Ascending aorta (tissue), 2 donors: ENCODE data around the gene ATP6V0E2. TPM values are rescaled to one million over a fixed set of nuclear protein-coding genes. Genes with fewer than 3 reads are reported as not detected.

ENCODE experiments used
- DNase-seq, 2 donors: peaks; one replicate each; pipeline ENCODE4 v3.0.0-alpha.2; 2019; ENCODE audit warnings: low spot score in 2 of 2
- H3K27ac ChIP-seq, 2 donors: fragments of 200-600 bp; sonication (generic); one replicate each; pipeline ENCODE4 v1.5.1; 2016 to 2017; ENCODE audit warnings: mild to moderate bottlenecking in 1 of 2
- H3K27me3 ChIP-seq: fragments of 200-600 bp; sonication (generic); one replicate; pipeline ENCODE4 v1.5.1; 2017
- H3K36me3 ChIP-seq, 2 donors: fragments of 200-600 bp; sonication (generic); one replicate each; pipeline ENCODE4 v1.5.1; 2016
- H3K4me1 ChIP-seq, 2 donors: fragments of 200-600 bp; sonication (generic); one replicate each; pipeline ENCODE4 v1.5.1; 2016 to 2017; ENCODE audit warnings: mild to moderate bottlenecking in 1 of 2
- H3K4me3 ChIP-seq, 2 donors: fragments of 200-600 bp; sonication (generic); one replicate each; pipeline ENCODE4 v1.5.1; 2016 to 2017; ENCODE audit warnings: mild to moderate bottlenecking in 1 of 2
- H3K9me3 ChIP-seq, 2 donors: fragments of 200-600 bp; sonication (generic); one replicate each; pipeline ENCODE4 v1.5.1; 2016
- CTCF ChIP-seq, 3 experiments: fragments of 200-600 bp in 2 of 3; fragments of 450-650 bp in 1 of 3; sonication (generic) in 2 of 3; IDR thresholded peaks; one replicate each; pipeline ENCODE4 v1.5.1; 2016 to 2019; ENCODE audit warnings: antibody characterized with exemption in 3 of 3, mild to moderate bottlenecking in 1 of 3, moderate library complexity in 1 of 3
- intact Hi-C: fragments of 100-400 bp; cut with DNase I; formaldehyde crosslinking; loops from one replicate; pipeline ENCODE4 v1.15.1; 2023
- total RNA-seq: library from RNA; depleted of rRNA; stranded (reverse); fragments of >200 nt; gene quantifications from one replicate; pipeline ENCODE4 v1.1.0, GENCODE V29; 2016

ATP6V0E2 gene
- total RNA-seq, 1 donor from 2014 or later, result 29.5 TPM

DNA sequence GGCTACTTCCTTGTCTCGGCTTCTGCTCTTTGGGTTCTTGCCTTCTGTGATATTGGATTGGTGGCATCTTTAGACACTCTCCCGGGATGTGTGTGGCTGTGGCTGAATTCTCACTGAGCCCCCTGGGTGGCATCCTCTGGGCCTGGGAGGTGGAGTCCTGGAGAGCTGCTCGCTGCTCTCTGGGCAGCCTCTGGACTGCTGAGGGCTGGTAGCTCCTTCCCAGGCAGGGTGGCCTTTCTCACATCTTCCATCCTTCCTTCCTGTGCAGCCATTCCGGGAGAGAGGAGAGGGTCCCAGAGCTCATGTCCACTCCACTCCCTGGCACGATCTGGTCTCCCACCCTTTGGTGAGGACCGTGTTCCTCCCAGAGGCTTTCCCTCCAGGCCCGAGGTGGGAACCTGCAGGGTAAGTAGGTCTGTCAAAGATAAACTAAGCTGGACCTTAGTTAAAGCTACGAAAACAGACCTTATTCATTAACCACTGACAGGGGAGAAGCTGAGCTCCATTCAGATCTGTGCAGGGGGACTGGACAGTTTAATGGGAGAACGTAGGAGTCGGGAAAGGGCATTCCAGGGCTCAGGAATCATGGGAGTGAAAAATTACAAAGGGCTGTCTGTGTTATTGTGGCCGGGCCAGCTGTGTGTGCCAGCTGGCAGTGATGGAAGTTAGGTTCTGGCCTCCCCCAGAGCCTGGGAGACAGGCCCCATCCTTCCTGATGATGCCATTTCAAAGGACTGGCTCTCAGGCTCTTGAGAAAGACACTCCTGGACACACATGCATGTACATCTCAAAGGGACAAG lies 8.7 kb downstream of the ATP6V0E2 start:
- DNase-seq, result no peak
- no peak for TF ChIP-seq CTCF (IDR thresholded peaks at IDR 0.05)
- no peak overlapping the region for H3K27ac ChIP-seq
- intact Hi-C loops, result no loop called here
- H3K9me3 ChIP-seq, result no peaks in the 10 kb centered on the region
- no peaks in the 10 kb centered on the region for H3K27me3 ChIP-seq
- H3K36me3 ChIP-seq, result peaks cover 6 to 7% of the 10 kb centered on the region in 2 donors
- peaks cover 0 to 6% of the 10 kb centered on the region in 2 donors for H3K4me1 ChIP-seq
- no peak overlapping the region for H3K4me3 ChIP-seq

- no peak for DNase-seq
- Histone ChIP-seq H3K9me3 (no peaks in the 10 kb centered on the region), H3K4me1 (peaks cover 0 to 6% of the 10 kb centered on the region in 2 donors), H3K27ac (no peak overlapping the region), H3K27me3 (no peaks in the 10 kb centered on the region), H3K4me3 (no peak overlapping the region), H3K36me3 (peaks cover 6 to 7% of the 10 kb centered on the region in 2 donors)
- intact Hi-C loops, result no loop called here
- no peak for TF ChIP-seq CTCF (IDR thresholded peaks at IDR 0.05)
Measured at GRCh38 chr7:149883048-149883438, 9.3 kb downstream of the ATP6V0E2 start.

GRCh38 chr7:149883452-149883861 lies 9.7 kb downstream of the ATP6V0E2 start:
- peak; percentile 58 to 73 (median 61) for TF ChIP-seq CTCF (IDR thresholded peaks at IDR 0.05)
- DNase-seq, result peak in 1 of 2 donors; percentile 80
- no peaks in the 10 kb centered on the region for H3K9me3 ChIP-seq
- peak overlapping the region; percentile 42 to 46 for H3K27ac ChIP-seq
- H3K4me1 ChIP-seq, result peaks cover 0 to 6% of the 10 kb centered on the region in 2 donors
- intact Hi-C loops, result no loop called here
- H3K4me3 ChIP-seq, result peak overlapping the region in 1 of 2 donors; percentile 14
- no peaks in the 10 kb centered on the region for H3K27me3 ChIP-seq
- H3K36me3 ChIP-seq, result peaks cover 6% of the 10 kb centered on the region in 2 donors

- intact Hi-C loops, result no loop called here
- Histone ChIP-seq H3K4me3 (peak overlapping the region in 1 of 2 donors; percentile 14), H3K27ac (peak overlapping the region; percentile 42 to 46), H3K4me1 (peaks cover 0 to 6% of the 10 kb centered on the region in 2 donors), H3K27me3 (no peaks in the 10 kb centered on the region), H3K36me3 (peaks cover under 1 to 4% of the 10 kb centered on the region in 2 donors), H3K9me3 (no peaks in the 10 kb centered on the region)
- DNase-seq, result no peak
- no peak for TF ChIP-seq CTCF (IDR thresholded peaks at IDR 0.05)
Measured at GRCh38 chr7:149884016-149884415, 10.2 kb downstream of the ATP6V0E2 start.

GRCh38 chr7:149884541-149884940 lies 10.8 kb downstream of the ATP6V0E2 start:
- Histone ChIP-seq H3K9me3 (no peaks in the 10 kb centered on the region), H3K27ac (peak overlapping the region in 1 of 2 donors; percentile 46), H3K27me3 (no peaks in the 10 kb centered on the region), H3K4me1 (peaks cover 0 to 6% of the 10 kb centered on the region in 2 donors), H3K4me3 (no peak overlapping the region), H3K36me3 (no peaks in the 10 kb centered on the region)
- TF ChIP-seq CTCF (IDR thresholded peaks at IDR 0.05), result no peak
- intact Hi-C loops, result no loop called here
- DNase-seq, result no peak
